Measurements from ENCODE around the gene EIF2AK3. TPM values are rescaled to one million over a fixed set of nuclear protein-coding genes. Genes with fewer than 3 reads are reported as not detected.

EIF2AK3 gene
- polyA plus RNA-seq, 1 donor from 2014 or later: 35.1 TPM

- Mint-ChIP-seq H3K36me3 (peaks cover 9% of the 10 kb centered on the region), H3K27ac (peak overlapping the region; percentile 86 to 91 (median 89)), H3K9me3 (no peaks in the 10 kb centered on the region), H3K27me3 (peaks cover 1% of the 10 kb centered on the region), H3K4me3 (peak overlapping the region in 1 of 4 donors; percentile 3), H3K4me1 (peaks cover 35 to 53% (median 48%) of the 10 kb centered on the region in 3 donors)
Measured at GRCh38 chr2:88597168-88597567, 30.1 kb downstream of the EIF2AK3 start.

- H3K4me1 Mint-ChIP-seq: peaks cover 33 to 47% (median 44%) of the 10 kb centered on the region in 3 donors
- H3K9me3 Mint-ChIP-seq: no peaks in the 10 kb centered on the region
- H3K27ac Mint-ChIP-seq: peak overlapping the region; percentile 63 to 91 (median 81)
Measured at GRCh38 chr2:88596141-88596830, 31.0 kb downstream of the EIF2AK3 start.

GRCh38 chr2:88591698-88592097, 35.6 kb downstream of the EIF2AK3 start:
- H3K36me3 Mint-ChIP-seq: peaks cover 12% of the 10 kb centered on the region
- H3K27ac Mint-ChIP-seq: peak overlapping the region in 2 of 3 donors; percentile 46 to 81
- no peaks in the 10 kb centered on the region for H3K9me3 Mint-ChIP-seq
- peaks cover 16 to 20% (median 19%) of the 10 kb centered on the region in 3 donors for H3K4me1 Mint-ChIP-seq
- H3K27me3 Mint-ChIP-seq: no peaks in the 10 kb centered on the region
- no peak overlapping the region for H3K4me3 Mint-ChIP-seq

More at GRCh38 chr2:88596141-88596830, 31.0 kb downstream of the EIF2AK3 start:
- Mint-ChIP-seq H3K27me3 (peaks cover 1% of the 10 kb centered on the region), H3K4me3 (peak overlapping the region in 1 of 4 donors; percentile 37), H3K36me3 (peaks cover 8% of the 10 kb centered on the region)

- Mint-ChIP-seq H3K4me3 (no peak overlapping the region), H3K27me3 (no peaks in the 10 kb centered on the region), H3K36me3 (peaks cover 11% of the 10 kb centered on the region), H3K27ac (peak overlapping the region; percentile 5 to 81 (median 39)), H3K4me1 (peaks cover 15 to 16% (median 15%) of the 10 kb centered on the region in 3 donors), H3K9me3 (no peaks in the 10 kb centered on the region)
Measured at GRCh38 chr2:88590998-88591613, 36.2 kb downstream of the EIF2AK3 start.

GRCh38 chr2:88585969-88586368, 41.3 kb downstream of the EIF2AK3 start:
- Mint-ChIP-seq H3K36me3 (peaks cover 11% of the 10 kb centered on the region), H3K27me3 (no peaks in the 10 kb centered on the region), H3K27ac (no peak overlapping the region)

GRCh38 chr2:88582030-88582429, 45.2 kb downstream of the EIF2AK3 start:
- Mint-ChIP-seq H3K36me3 (peaks cover 4% of the 10 kb centered on the region), H3K4me3 (no peak overlapping the region), H3K4me1 (peaks cover 0 to 4% (median 3%) of the 10 kb centered on the region in 3 donors), H3K27ac (no peak overlapping the region), H3K9me3 (no peaks in the 10 kb centered on the region), H3K27me3 (no peaks in the 10 kb centered on the region)

More at GRCh38 chr2:88585969-88586368, 41.3 kb downstream of the EIF2AK3 start:
- Mint-ChIP-seq H3K4me3 (no peak overlapping the region), H3K9me3 (no peaks in the 10 kb centered on the region), H3K4me1 (peaks cover 5 to 8% (median 7%) of the 10 kb centered on the region in 3 donors)

- Mint-ChIP-seq H3K36me3 (peaks cover 2% of the 10 kb centered on the region), H3K27ac (no peak overlapping the region), H3K4me1 (peaks cover 2% of the 10 kb centered on the region in 3 donors), H3K9me3 (no peaks in the 10 kb centered on the region), H3K27me3 (no peaks in the 10 kb centered on the region), H3K4me3 (peak overlapping the region in 1 of 4 donors; percentile 51)
Measured at GRCh38 chr2:88580088-88580487, 47.2 kb downstream of the EIF2AK3 start.

- Mint-ChIP-seq H3K27ac (no peak overlapping the region), H3K4me1 (peaks cover 2 to 9% (median 4%) of the 10 kb centered on the region in 3 donors), H3K36me3 (peaks cover 9% of the 10 kb centered on the region), H3K4me3 (no peak overlapping the region), H3K9me3 (no peaks in the 10 kb centered on the region), H3K27me3 (no peaks in the 10 kb centered on the region)
Measured at GRCh38 chr2:88575630-88576029, 51.6 kb downstream of the EIF2AK3 start.

- Mint-ChIP-seq H3K27me3 (no peaks in the 10 kb centered on the region), H3K27ac (peak overlapping the region in 1 of 3 donors; percentile 81), H3K36me3 (peaks cover 9% of the 10 kb centered on the region), H3K4me1 (peaks cover 0 to 9% (median 4%) of the 10 kb centered on the region in 3 donors), H3K9me3 (no peaks in the 10 kb centered on the region), H3K4me3 (no peak overlapping the region)
Measured at GRCh38 chr2:88575051-88575450, 52.2 kb downstream of the EIF2AK3 start.

GRCh38 chr2:88574445-88574844, 52.8 kb downstream of the EIF2AK3 start:
- Mint-ChIP-seq H3K27ac (peak overlapping the region in 1 of 3 donors; percentile 81), H3K27me3 (no peaks in the 10 kb centered on the region), H3K4me1 (peaks cover 0 to 9% (median 6%) of the 10 kb centered on the region in 3 donors), H3K9me3 (no peaks in the 10 kb centered on the region), H3K36me3 (peaks cover 9% of the 10 kb centered on the region), H3K4me3 (no peak overlapping the region)

- H3K9me3 Mint-ChIP-seq: no peaks in the 10 kb centered on the region
- H3K36me3 Mint-ChIP-seq: peaks cover 5% of the 10 kb centered on the region
- H3K27me3 Mint-ChIP-seq: no peaks in the 10 kb centered on the region
Measured at GRCh38 chr2:88568179-88568578, 59.1 kb downstream of the EIF2AK3 start.

GRCh38 chr2:88564402-88564801, 62.9 kb downstream of the EIF2AK3 start:
- H3K27ac Mint-ChIP-seq: no peak overlapping the region
- no peaks in the 10 kb centered on the region for H3K27me3 Mint-ChIP-seq
- H3K4me3 Mint-ChIP-seq: no peak overlapping the region
- H3K4me1 Mint-ChIP-seq: peaks cover 3 to 18% (median 14%) of the 10 kb centered on the region in 3 donors
- no peaks in the 10 kb centered on the region for H3K9me3 Mint-ChIP-seq
- peaks cover 5% of the 10 kb centered on the region for H3K36me3 Mint-ChIP-seq

More at GRCh38 chr2:88568179-88568578, 59.1 kb downstream of the EIF2AK3 start:
- Mint-ChIP-seq H3K4me1 (peaks cover 2 to 4% (median 3%) of the 10 kb centered on the region in 3 donors), H3K4me3 (no peak overlapping the region), H3K27ac (no peak overlapping the region)

- H3K4me3 Mint-ChIP-seq: peak overlapping the region in 1 of 4 donors; percentile 1
- no peaks in the 10 kb centered on the region for H3K27me3 Mint-ChIP-seq
- H3K9me3 Mint-ChIP-seq: no peaks in the 10 kb centered on the region
- H3K27ac Mint-ChIP-seq: peak overlapping the region in 1 of 3 donors; percentile 28
- peaks cover 3 to 20% (median 14%) of the 10 kb centered on the region in 3 donors for H3K4me1 Mint-ChIP-seq
- H3K36me3 Mint-ChIP-seq: peaks cover 5% of the 10 kb centered on the region
Measured at GRCh38 chr2:88563129-88563528, 64.1 kb downstream of the EIF2AK3 start.

- H3K27me3 Mint-ChIP-seq: no peaks in the 10 kb centered on the region
- H3K9me3 Mint-ChIP-seq: no peaks in the 10 kb centered on the region
- peak overlapping the region in 2 of 3 donors; percentile 39 to 83 for H3K27ac Mint-ChIP-seq
- peaks cover 3 to 20% (median 14%) of the 10 kb centered on the region in 3 donors for H3K4me1 Mint-ChIP-seq
- H3K36me3 Mint-ChIP-seq: peaks cover 5% of the 10 kb centered on the region
- no peak overlapping the region for H3K4me3 Mint-ChIP-seq
Measured at GRCh38 chr2:88561646-88562388, 65.4 kb downstream of the EIF2AK3 start.

Data from IgD-negative memory B cell (primary cell).